Tibial artery (tissue), 4 donors: ENCODE measurements around the gene MDP1.

Experiments used
- DNase-seq, 2 donors: peaks; one replicate each; pipeline ENCODE4 v3.0.0-alpha.2; 2019
- H3K27ac ChIP-seq, 2 donors: fragments of 200-600 bp; sonication (generic) in 1 of 2; 1 replicate in 1 of 2; 2 replicates in 1 of 2; pipeline ENCODE4 v1.5.1; 2018 to 2019; ENCODE audit warnings: mild to moderate bottlenecking in 1 of 2
- H3K27me3 ChIP-seq, 2 donors: fragments of 200-600 bp; sonication (generic) in 1 of 2; one replicate each; pipeline versions ENCODE4 v1.5.1 to v1.6.0; 2016 to 2019
- H3K36me3 ChIP-seq, 3 donors: fragments of 200-600 bp; sonication (generic) in 2 of 3; one replicate each; pipeline ENCODE4 v1.5.1; 2016 to 2019; ENCODE audit warnings: mild to moderate bottlenecking in 2 of 3
- H3K4me1 ChIP-seq, 4 donors: fragments of 200-600 bp; sonication (generic) in 2 of 4; 1 replicate in 3 of 4; 2 replicates in 1 of 4; pipeline ENCODE4 v1.5.1; 2016 to 2019
- H3K4me3 ChIP-seq, 2 donors: fragments of 200-600 bp; sonication (generic) in 1 of 2; 1 replicate in 1 of 2; 2 replicates in 1 of 2; pipeline ENCODE4 v1.5.1; 2018 to 2019; ENCODE audit warnings: mild to moderate bottlenecking in 2 of 2
- H3K9me3 ChIP-seq, 3 donors: fragments of 200-600 bp; sonication (generic) in 1 of 3; one replicate each; pipeline ENCODE4 v1.5.1; 2016 to 2019
- CTCF ChIP-seq, 2 experiments: fragments of 200-600 bp in 1 of 2; fragments of 450-650 bp in 1 of 2; IDR thresholded peaks; one replicate each; pipeline ENCODE4 v1.5.1; 2017 to 2019; ENCODE audit warnings: antibody characterized with exemption in 2 of 2, mild to moderate bottlenecking in 1 of 2, moderate library complexity in 1 of 2
- intact Hi-C: fragments of 100-400 bp; cut with DNase I; formaldehyde crosslinking; loops from one replicate; pipeline ENCODE4 v1.15.0; 2023; ENCODE audit warnings: low total_unique reads

MDP1 gene

GRCh38 chr14:24254630-24255392 is 38.9 kb upstream of the MDP1 start:
- H3K36me3 ChIP-seq, result peaks cover 0 to 24% (median 0%) of the 10 kb centered on the region in 3 donors
- DNase-seq, result peak in 1 of 2 donors; percentile 53
- intact Hi-C loops, result no loop called here
- no peak overlapping the region for H3K27ac ChIP-seq
- no peaks in the 10 kb centered on the region for H3K27me3 ChIP-seq
- no peak overlapping the region for H3K4me3 ChIP-seq
- no peaks in the 10 kb centered on the region for H3K9me3 ChIP-seq
- peaks cover 0 to 13% (median 10%) of the 10 kb centered on the region in 4 donors for H3K4me1 ChIP-seq
- TF ChIP-seq CTCF (IDR thresholded peaks at IDR 0.05), result no peak

- Histone ChIP-seq H3K27me3 (no peaks in the 10 kb centered on the region), H3K27ac (no peak overlapping the region), H3K4me3 (no peak overlapping the region), H3K4me1 (peaks cover 0 to 4% (median 3%) of the 10 kb centered on the region in 4 donors), H3K36me3 (peaks cover 0 to 28% (median 0%) of the 10 kb centered on the region in 3 donors), H3K9me3 (no peaks in the 10 kb centered on the region)
- intact Hi-C loops, result no loop called here
- peak in 1 of 2 donors; percentile 41 for DNase-seq
- TF ChIP-seq CTCF (IDR thresholded peaks at IDR 0.05), result no peak
These were observed 38.1 kb upstream of the MDP1 start for GRCh38 chr14:24253936-24254335.

- H3K4me1 ChIP-seq, result no peaks in the 10 kb centered on the region
- intact Hi-C loops, result no loop called here
- peaks cover 0 to 28% (median 0%) of the 10 kb centered on the region in 3 donors for H3K36me3 ChIP-seq
- no peak for TF ChIP-seq CTCF (IDR thresholded peaks at IDR 0.05)
- H3K27me3 ChIP-seq, result no peaks in the 10 kb centered on the region
- peak in 1 of 2 donors; percentile 51 for DNase-seq
- H3K9me3 ChIP-seq, result no peaks in the 10 kb centered on the region
- H3K27ac ChIP-seq, result no peak overlapping the region
- H3K4me3 ChIP-seq, result no peak overlapping the region
These were observed 36.6 kb upstream of the MDP1 start for GRCh38 chr14:24252289-24253124.

GRCh38 chr14:24251880-24252288 is 36.0 kb upstream of the MDP1 start:
- Histone ChIP-seq H3K36me3 (peaks cover 0 to 28% (median 0%) of the 10 kb centered on the region in 3 donors), H3K4me1 (no peaks in the 10 kb centered on the region), H3K27ac (no peak overlapping the region), H3K27me3 (no peaks in the 10 kb centered on the region), H3K4me3 (no peak overlapping the region), H3K9me3 (no peaks in the 10 kb centered on the region)
- intact Hi-C loops, result no loop called here
- TF ChIP-seq CTCF (IDR thresholded peaks at IDR 0.05), result no peak
- DNase-seq, result no peak

GRCh38 chr14:24250354-24250753 is 34.5 kb upstream of the MDP1 start:
- Histone ChIP-seq H3K4me3 (no peak overlapping the region), H3K36me3 (peaks cover 0 to 27% (median 0%) of the 10 kb centered on the region in 3 donors), H3K9me3 (no peaks in the 10 kb centered on the region), H3K4me1 (no peaks in the 10 kb centered on the region), H3K27ac (no peak overlapping the region), H3K27me3 (no peaks in the 10 kb centered on the region)
- no peak for TF ChIP-seq CTCF (IDR thresholded peaks at IDR 0.05)
- intact Hi-C loops, result no loop called here
- peak in 1 of 2 donors; percentile 46 for DNase-seq
